Measurements from ENCODE around the gene CCL5.

DNA sequence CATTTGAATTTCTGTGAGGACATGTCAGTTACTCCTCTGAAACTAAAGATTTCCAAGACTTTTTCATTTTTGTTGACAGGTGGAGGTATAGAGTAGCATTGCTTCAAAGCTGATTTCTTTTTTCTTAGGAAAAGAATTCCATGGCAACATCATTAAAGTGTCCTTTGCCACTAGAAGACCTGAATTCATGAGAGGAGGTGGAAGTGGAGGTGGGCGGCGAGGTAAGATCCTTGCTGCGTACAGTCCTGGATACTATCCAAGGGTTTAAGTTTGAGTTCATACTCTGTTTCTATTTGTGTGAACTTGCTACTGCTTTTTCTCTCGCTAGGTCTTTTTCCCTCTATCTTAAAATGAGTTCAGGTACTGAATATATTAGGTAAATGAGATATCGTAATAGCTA is 37.9 kb downstream of the CCL5 start:
- TF ChIP-seq, protein P1, sequence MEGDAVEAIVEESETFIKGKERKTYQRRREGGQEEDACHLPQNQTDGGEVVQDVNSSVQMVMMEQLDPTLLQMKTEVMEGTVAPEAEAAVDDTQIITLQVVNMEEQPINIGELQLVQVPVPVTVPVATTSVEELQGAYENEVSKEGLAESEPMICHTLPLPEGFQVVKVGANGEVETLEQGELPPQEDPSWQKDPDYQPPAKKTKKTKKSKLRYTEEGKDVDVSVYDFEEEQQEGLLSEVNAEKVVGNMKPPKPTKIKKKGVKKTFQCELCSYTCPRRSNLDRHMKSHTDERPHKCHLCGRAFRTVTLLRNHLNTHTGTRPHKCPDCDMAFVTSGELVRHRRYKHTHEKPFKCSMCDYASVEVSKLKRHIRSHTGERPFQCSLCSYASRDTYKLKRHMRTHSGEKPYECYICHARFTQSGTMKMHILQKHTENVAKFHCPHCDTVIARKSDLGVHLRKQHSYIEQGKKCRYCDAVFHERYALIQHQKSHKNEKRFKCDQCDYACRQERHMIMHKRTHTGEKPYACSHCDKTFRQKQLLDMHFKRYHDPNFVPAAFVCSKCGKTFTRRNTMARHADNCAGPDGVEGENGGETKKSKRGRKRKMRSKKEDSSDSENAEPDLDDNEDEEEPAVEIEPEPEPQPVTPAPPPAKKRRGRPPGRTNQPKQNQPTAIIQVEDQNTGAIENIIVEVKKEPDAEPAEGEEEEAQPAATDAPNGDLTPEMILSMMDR (optimal IDR thresholded peaks at IDR 0.05 in 1 of 3, IDR thresholded peaks at IDR 0.05 in 1 of 3, conservative IDR thresholded peaks at IDR 0.05 in 1 of 3; ENCODE audit: extremely low read depth in 1 of 3, insufficient read depth in 2 of 3, low read length in 3 of 3): no peak
- no peak for TF ChIP-seq EZH2 (IDR thresholded peaks at IDR 0.05; ENCODE audit: low read length)
